ENCODE measurements around the gene CCDC57.
"Not testable (repeated sequence)": the region's sequence is repeated elsewhere in the genome, so short reads cannot be mapped to it uniquely, and the experiment has no call there.

CCDC57 gene

DNA sequence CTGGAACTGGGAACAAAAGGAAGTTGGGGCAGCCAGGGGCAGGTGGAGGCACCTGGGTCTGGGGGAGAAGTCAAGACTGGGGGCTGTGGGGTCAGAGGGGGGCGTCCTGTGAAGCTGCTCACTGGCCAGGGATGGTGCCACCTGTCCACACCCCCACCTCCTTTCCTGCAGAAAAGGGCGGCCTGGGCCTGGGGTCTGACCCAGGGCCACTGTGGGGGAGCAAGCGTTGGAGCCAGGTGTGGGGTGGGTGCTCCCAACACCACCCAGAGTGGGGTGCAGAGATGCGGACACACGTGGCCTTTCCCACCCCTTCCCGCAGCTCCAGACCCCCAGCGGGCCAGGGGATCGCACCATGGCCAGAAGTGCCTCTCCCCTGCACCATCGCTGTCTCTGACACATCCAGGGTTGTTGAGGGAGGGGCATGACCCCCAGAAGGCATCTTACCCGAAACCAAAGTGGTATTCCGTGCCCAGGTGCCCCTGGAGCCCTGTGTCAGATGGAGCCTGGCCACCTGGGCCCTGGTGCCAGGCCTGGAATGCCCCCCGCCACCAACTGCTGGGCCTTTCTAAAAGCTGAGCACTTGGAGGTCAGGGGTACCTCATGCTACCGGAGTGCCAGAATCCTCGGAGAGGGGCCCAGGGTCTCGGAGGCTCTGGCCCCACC is 13.6 kb upstream of the CCDC57 start:
- no peak for DNase-seq (ENCODE audit: low read depth in 2 of 3, low spot score in 2 of 3)

DNA sequence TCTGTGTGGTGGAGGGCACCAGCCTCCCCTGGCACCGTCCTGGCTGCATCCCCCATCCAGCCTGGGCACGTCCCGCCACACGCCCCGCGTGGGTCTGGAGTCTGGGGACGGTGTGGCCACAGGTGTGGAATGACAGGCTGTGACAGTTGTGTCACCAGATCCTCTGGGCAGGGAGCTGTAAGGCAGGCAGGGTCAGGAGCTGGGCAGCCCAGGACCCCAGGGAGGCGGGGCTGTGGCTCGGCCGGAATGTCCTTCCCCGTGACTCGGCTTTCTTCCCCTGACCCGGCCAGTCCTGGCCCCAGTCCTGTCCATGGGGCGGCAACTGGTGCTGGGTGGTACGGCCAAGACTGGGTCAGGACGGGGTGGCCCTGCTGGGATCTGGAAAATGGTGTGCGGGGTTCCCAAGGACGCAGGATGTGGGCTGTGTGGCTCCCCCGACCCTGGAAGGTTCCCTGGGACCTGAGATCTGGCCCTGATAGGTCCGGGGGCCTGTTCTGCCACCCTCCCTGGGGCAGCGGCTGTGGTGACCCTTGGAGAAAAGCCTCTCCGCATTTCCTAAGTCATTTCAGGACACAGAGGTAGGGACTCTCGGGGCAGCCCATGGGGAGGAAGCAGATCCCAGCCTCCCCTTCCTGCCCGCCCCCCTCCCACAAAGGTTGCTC is 12.9 kb upstream of the CCDC57 start:
- DNase-seq (ENCODE audit: low read depth in 2 of 3, low spot score in 2 of 3) = no peak

DNA sequence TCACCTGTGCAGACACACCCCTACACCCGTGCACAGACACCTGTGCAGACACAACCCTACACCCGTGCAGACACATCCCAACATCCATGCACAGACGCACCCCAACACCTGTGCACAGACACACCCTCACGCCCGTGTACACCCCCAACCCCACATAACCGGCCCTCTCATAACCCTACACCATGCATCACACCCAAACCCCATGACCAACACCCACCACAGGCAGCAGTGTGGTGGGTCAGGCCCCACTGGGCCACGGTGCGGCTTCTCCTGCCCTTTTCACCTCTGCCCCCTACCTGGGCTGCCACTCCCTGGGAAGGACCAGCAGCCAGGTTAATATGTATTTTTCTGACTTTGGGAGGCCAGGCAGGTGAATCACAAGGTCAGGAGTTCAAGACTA is 12.0 kb upstream of the CCDC57 start:
- no peak for DNase-seq (ENCODE audit: low read depth in 2 of 3, low spot score in 2 of 3)

DNA sequence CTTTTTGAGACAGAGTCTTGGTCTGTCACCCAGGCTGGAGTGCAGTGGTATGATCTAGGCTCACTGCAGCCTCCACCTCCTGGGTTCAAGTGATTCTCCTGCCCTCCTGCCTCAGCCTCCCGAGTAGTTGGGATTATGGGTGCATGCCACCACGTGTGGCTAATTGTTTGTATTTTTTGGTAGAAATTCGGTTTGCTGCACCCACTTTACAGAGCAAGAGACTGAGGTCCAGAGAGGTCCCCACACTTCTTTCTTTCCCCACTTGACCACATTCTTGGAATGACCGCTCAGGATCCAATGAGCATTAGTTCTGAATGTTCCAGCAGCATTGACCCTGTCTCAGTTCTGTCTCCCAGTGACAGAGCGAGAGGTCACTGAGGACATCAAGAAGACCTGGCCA is 10.9 kb upstream of the CCDC57 start:
- no peak for DNase-seq (ENCODE audit: low read depth in 2 of 3, low spot score in 2 of 3)

DNA sequence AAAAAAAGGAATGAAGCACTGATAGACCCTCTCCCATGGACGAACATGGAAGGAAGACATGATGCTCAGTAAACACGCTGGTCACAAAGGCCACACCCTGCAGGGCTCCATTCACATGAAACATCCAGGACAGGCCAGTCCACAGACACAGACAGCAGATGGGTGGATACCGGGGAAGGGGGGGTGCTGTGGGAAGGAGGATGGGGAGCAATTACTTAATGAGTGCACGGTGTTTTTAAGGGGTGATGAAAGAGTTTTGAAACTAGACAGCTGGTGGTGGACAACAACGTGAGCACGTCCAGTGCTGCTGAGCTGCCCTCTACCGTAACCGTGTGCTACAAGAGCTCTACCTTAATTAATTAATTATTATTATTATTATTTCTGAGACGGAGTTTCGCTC is 10.2 kb upstream of the CCDC57 start:
- no peak for DNase-seq (ENCODE audit: low read depth in 2 of 3, low spot score in 2 of 3)

DNA sequence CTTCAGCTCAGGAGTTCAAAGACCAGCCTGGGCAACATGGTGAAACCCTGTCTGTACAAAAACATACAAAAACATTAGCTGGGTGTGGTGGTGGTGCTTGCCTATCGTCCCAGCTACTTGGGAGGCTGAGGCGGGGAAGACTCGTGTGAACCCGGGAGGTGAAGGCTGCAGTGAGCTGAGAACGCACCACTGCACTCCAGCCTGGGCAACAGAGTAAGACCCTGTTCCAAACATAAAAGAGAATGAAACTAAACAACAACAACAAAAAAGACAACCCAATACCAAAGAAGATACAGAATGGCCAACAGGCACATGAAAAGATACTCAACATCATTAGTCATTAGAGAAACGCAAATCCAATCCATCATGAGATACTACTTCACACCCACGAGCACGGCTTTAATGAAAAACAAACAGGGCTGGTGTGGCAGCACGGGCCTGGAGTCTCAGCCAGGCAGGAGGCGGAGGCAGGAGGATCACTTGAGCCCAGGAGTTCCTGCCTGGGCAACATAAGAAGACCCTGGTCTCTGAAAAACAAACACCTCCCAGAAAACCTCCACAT is 8.8 kb upstream of the CCDC57 start:
- no peak for DNase-seq (ENCODE audit: low read depth in 2 of 3, low spot score in 2 of 3)

DNA sequence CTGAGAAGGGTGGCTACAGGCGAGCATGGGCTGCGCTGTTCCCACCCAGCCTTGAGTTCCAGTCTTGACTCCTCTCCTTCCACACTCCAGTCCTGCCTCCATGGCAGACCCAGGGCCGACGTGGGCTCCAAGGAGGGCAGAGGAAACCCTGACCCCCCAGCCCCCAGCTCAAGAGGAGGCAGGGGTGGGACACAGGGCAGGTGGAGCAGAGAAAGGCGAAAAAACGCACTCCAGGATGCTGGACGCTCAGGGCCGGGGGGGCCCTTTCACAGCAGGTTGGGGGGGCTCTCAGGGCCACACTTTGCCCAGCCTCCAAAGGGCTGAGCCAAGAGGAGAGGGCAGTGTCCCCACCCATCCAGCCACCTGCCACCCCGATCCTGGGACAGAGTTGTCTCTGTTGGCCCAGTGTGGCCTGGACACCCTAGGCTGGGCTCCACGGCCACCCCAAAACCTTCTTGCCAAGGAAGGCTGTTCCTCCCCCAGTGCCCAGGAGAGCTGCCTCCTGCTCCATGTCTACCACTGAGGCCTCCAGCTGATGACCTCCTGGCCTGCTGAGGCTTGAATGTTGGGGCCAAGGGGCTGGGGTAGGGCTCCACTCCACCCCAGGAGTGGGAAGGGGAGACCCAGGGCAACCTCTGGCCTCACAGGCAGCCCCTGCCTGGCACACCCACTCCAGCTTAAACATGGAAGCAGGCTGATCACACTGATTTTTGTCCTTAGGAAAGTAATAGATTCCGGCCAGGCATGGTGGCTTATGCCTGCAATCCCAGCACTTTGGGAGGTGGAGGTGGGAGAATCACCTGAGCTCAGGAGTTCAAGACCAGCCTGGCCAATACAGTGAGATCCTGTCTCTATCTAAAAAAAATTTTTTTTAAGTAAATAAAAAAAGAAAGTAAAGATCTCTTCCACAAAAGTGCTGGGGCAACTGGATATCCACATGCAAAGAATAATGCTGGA is 7.4 kb upstream of the CCDC57 start:
- no peak for DNase-seq (ENCODE audit: low read depth in 2 of 3, low spot score in 2 of 3)

DNA sequence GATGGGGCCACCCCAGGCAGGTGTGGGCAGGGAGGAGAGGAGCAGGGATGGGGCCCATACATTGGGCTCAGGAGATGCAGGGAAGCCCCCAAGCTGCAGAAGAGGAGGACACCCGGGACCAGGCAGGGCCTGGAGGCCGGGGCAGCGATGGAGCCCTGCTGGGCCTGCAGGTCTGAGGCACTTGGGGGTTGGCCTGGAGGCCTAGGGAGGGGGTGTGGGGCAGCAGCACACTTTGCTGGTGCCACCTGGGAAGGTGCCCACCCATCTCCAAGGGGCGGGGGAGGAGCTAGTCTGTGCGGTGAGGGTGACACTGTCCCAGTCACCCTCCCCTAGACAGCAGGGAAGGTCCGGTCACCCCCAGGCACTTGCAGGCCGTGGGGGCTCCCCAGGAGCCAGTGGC is 6.4 kb upstream of the CCDC57 start:
- no peak for DNase-seq (ENCODE audit: low read depth in 2 of 3, low spot score in 2 of 3)

DNA sequence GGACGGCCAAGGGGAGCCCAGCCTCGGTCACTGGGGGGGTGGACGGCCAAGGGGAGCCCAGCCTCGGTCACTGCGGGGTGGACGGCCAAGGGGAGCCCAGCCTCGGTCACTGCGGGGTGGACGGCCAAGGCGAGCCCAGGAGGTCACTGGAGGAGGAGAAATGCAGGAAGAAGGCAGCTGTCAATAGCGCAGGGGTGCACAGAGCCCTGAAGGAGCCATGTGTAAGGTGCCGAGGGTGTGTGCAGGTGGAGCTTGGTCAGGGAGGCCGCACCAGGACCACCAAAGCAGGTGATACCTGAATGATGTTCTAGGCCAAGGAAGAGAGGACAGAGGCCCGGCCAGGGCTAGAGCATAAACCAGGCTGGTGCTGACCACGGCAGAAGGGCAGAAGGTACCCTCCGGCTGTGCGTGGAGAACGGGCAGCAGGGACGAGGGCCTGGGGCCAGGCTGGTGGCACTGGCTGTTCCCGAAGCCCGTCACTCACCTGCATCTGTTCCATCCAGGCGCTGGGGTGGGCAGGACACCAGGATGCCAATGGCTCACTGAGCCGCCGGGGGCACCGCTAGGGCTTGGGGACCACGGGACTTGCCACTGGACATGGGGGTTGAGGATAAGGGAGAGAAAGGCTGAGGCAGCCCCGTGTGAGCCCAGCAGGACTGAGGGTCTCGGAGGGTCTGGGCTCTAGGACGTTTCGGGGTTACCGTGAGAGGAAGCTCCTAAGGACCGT is 5.9 kb upstream of the CCDC57 start:
- no peak for DNase-seq (ENCODE audit: low read depth in 2 of 3, low spot score in 2 of 3)

DNA sequence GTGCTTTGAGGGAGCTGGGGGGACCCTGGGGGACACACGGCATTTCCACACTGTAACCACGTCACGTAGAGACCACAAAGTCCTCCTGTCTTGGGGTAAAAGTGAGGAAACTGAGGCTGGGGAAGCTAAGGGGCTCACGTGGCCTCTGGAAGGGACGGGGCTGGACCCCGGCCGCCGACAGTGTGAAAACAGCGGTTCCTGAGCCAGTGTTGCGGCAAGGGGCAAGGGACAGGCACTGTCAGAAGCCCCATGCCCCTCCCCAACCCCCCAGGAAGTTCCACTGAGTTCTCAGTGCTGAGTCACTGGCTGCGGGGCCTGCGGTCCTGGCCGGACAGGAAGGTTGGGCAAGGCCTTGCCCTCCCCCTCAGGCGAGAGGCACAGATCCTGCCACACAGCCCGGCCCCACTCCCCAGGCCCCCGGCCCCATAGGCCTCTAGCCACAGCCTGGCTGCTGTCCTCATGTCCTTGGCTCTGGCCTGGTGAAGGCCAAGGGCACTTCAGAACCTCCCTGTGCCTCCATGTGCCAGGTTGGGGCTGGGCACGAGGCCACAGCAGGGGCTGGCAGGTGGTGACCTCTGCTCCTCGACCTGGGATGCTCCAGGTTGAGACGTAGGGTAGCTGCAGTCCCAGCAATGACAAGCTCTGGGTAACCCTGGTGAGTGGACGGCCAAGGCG is 5.0 kb upstream of the CCDC57 start:
- no peak for DNase-seq (ENCODE audit: low read depth in 2 of 3, low spot score in 2 of 3)

DNA sequence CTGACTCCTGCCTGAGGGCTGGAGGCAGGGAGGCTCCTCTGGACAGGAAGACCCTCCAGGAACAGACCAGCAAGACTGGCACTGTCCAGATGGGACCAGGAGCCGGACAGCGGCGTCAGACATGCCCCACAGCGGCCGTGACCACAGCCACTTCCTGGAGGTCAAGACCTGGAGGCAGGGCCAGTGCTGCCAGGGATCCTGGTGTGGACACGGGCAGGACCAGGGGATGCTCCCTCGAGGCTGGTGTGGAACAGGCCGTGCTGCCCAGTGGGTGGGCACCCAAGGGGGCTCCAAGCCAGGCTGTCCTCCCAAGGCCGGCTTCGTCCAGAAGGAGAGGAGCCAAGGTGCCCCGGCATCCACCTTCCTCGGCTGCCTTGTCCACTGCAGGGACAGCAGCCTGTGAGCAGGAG is 4.5 kb upstream of the CCDC57 start:
- DNase-seq (ENCODE audit: low read depth in 2 of 3, low spot score in 2 of 3) = no peak

DNA sequence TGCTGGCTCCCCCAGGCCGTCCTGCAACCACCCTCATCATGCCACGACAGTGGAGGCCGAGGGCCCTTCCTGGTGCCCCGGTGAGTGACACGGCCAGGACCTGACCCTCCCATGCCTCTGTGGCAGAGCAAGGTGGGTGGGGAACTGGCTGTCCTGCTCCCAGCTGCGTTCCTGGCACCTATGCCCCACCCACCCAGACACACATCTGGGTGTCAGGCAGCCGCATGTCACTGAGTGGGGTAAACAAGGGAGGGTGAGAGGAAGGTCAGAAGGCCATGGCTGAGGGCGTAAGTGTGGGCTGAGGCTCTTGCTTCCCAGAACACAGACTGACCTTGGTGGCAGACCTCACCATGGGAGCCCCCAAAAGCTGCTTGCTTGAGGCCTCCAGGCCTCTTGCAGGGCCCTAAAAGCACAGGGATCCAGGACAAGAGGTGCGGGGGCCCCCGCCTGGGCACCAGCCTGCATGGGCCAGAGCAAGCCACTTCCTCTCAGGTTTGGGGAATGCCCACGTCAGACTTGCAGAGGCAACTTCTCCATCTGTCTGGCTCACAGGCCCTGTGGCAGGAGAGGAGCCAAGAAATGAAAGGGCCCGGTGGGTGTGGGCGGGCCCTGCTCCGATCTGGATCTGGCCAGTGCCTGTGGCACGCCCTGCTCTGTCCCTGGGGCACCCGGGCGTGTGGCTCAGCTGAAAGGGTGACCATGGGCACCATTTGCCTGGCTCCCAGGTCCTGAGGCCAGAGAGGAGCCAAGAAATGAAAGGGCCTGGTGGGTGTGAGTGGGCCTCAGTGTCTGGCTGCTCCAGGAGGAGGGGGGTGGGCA is 3.9 kb upstream of the CCDC57 start:
- no peak for DNase-seq (ENCODE audit: low read depth in 2 of 3, low spot score in 2 of 3)

DNA sequence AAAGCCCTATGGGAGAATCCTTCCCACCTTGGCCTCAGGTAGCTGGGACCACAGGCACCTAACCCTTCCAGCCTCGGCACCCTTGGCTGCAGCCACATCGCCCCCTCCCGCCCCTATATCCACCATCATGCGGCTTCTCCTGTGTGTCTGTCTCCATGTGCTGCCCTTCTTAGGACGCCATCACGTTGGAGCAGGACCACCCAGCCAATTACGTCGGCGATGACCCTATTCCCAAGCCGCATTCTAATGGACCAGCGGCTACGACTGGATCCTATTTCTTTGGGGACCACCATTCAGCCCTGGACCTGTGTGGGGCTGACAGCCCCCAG is 3.3 kb upstream of the CCDC57 start:
- no peak for DNase-seq (ENCODE audit: low read depth in 2 of 3, low spot score in 2 of 3)

DNA sequence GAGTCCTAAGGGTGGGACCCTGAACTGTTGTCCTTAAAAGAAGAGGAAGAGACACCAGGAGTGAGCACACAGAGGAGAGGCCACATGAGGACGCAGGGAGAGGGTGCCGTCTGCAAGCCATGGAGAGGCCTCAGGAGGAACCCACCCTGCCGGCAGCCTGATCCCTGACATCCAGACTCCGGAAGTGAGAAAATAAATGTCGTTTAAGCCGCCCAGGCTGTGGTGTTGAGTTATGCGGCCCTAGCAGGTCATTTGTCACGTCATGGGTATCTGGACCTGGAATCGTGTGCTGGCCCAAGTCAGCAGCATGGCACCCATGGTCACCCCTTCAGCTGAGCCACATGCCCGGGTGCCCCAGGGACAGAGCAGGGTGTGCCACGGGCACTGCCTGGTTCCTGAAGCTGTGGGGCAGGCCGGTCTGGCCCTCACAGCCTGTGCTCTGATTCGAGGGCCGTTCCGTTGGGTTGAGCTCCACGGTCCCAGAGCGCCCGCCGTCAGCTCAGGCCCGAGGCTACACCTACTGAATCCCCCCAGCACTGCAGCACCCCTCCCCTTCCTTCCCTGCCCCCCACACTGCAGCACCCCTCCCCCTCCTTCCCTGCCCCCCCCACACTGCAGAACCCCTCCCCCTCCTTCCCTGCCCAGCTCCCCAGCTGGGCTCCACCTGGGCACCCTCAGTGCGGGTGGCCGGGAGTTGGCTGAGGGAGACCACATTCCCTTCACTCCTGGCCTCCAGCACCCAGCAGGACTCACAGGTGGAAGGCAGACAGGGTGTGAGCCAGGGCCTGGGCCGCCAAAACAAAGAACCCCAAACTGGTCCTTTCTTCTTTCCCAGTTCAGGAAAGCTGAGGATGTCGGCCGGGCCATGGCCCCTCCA is 2.7 kb upstream of the CCDC57 start:
- no peak for DNase-seq (ENCODE audit: low read depth in 2 of 3, low spot score in 2 of 3)

DNA sequence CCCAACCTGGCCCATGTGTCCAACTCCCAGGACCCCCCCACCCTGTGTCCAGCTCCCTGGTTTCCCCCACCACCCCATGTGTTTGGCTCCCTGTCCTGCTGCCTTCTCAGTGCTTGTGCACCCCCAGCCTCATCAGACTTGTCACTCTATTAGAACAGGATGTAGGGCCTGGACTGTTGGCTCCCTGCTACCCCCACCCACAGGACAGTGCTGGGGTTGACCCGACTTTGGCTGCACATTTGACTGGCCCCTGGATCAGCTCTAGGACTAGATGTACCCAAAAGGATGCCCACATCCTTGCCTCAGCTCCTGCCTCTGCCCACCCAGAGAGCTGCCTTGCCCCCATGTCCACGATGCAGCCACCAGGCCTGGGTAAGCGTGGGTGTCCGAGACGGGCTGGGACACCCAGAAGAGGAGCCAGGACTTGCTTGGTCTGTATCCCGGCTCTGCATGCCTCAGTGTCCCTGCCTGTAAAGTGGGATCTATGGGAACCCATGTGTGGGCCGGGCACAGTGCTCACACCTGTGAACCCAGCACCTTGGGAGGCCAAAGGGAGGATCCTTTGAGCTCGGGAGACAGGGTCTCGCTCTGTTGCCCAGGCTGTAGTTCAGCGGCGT is 1.5 kb upstream of the CCDC57 start:
- no peak for DNase-seq (ENCODE audit: low read depth in 2 of 3, low spot score in 2 of 3)

DNA sequence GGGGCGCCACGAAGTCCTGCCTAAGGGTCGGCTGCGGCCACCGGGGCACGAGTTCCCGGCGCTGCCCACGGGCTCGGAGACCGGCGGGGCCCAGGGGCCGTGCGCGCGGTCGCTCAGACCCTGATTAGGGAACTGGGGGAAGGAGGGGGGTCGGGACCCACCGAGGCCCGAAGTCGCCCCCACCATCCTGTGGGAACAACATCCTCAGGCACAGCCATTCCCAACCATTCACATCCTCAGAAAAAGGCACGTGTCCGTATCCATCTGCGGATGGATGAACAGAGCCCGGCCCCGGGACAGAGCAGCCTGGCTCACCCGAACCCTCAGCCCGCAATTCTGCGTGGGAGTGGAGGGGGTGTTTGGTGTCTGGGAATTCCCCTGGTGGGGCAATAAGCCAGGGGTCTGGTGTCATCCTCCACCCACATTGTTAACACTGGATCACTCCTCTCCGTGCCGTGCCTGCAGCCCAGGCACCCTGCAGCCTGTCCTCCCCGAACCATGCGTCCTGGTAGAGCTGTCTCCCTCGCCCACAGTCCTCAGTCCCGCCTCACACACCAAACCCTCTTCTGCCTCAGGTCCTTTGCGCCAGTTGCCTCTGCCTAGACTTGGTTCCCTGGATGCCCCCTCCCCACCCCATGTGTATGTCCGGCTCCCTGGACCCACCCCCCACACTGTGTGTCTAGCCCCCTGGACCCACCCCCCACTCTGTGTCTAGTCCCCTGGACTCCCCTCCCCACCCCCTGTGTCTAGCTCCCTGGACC is 789 bp upstream of the CCDC57 start:
- DNase-seq (ENCODE audit: low read depth in 2 of 3, low spot score in 2 of 3) = no peak

DNA sequence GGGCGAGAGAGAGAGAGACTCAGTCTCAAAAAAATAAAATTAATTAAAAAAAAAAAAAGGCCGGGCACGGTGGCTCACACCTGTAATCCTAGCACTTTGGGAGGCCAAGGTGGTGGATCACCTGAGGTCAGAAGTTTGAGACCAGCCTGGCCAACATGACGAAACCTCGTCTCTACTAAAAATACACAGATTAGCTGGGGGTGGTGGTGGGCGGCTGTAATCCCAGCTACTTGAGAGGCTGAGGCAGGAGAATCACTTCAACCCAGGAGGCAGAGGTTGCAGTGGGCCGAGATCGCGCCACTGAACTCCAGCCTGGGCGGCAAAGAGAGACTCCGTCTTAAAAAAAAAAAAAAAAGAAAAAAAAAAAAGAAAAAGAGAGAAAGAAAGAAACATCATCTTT is 2.0 kb downstream of the CCDC57 start:
- DNase-seq (ENCODE audit: low read depth in 2 of 3, low spot score in 2 of 3) = not testable (repeated sequence)

Measured in activated CD8-positive, alpha-beta memory T cell treated with anti-CD3 and anti-CD28 coated beads for 48 hours (primary cell).